Muscle layer of duodenum (tissue), 2 donors: Measurements from ENCODE around the gene RNF144B.
A peak's percentile ranks its signal among the peaks of the same experiment; 100 is the strongest.

Experiments
- H3K27ac ChIP-seq: one replicate; pipeline ENCODE4 v1.7.0; 2013; ENCODE audit warnings: mild to moderate bottlenecking, low read length
- H3K27me3 ChIP-seq: one replicate; pipeline ENCODE4 v1.7.0; 2013; ENCODE audit warnings: low read depth, mild to moderate bottlenecking, control low read depth, low read length
- H3K36me3 ChIP-seq, 2 donors: one replicate each; pipeline ENCODE4 v1.7.0; 2013; ENCODE audit warnings: low read length in 2 of 2, control low read depth in 1 of 2, mild to moderate bottlenecking in 1 of 2; ENCODE audit not compliant: insufficient read depth in 2 of 2, control insufficient read depth in 1 of 2
- H3K4me1 ChIP-seq, 2 donors: one replicate each; pipeline ENCODE4 v1.7.0; 2013; ENCODE audit warnings: low read length in 2 of 2, mild to moderate bottlenecking in 2 of 2, control low read depth in 1 of 2, moderate library complexity in 1 of 2; ENCODE audit not compliant: insufficient read depth in 2 of 2, control insufficient read depth in 1 of 2
- H3K4me3 ChIP-seq, 2 donors: one replicate each; pipeline ENCODE4 v1.7.0; 2013; ENCODE audit warnings: low read length in 2 of 2, low read depth in 1 of 2, mild to moderate bottlenecking in 1 of 2
- H3K9me3 ChIP-seq, 2 donors: one replicate each; pipeline ENCODE4 v1.7.0; 2013; ENCODE audit warnings: low read length in 2 of 2, control low read depth in 1 of 2, mild to moderate bottlenecking in 1 of 2; ENCODE audit not compliant: control insufficient read depth in 1 of 2
- donor health status: healthy.

RNF144B gene

DNA sequence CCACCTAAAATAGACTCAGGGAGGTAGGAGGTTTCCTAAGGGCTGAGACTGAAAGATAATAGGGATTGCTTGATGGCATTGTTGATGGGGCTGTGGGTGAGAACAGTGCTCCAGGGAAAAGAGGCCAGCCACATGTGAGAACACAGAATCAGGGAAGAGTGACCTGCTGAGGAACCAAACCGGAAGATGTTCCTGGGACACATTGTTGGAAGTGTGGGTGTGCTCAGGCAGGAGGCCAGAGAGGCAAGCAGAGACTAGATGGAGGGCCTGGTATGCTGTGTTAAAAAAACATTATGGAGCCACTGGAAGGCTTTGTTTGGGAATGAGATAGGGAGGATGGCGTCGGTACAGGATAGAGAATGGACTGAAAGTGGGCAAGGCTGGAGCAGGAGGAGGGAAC, 23.3 kb downstream of the RNF144B start:
- Histone ChIP-seq H3K27ac (no peak overlapping the region), H3K4me1 (peaks cover 0 to 4% of the 10 kb centered on the region in 2 donors), H3K4me3 (no peak overlapping the region), H3K27me3 (no peaks in the 10 kb centered on the region), H3K9me3 (no peaks in the 10 kb centered on the region), H3K36me3 (no peaks in the 10 kb centered on the region)

- Histone ChIP-seq H3K27ac (no peak overlapping the region), H3K4me1 (peaks cover 0 to 4% of the 10 kb centered on the region in 2 donors), H3K4me3 (no peak overlapping the region), H3K9me3 (no peaks in the 10 kb centered on the region), H3K36me3 (no peaks in the 10 kb centered on the region), H3K27me3 (no peaks in the 10 kb centered on the region)
These were observed 24.9 kb downstream of the RNF144B start for GRCh38 chr6:18412068-18412467.

DNA sequence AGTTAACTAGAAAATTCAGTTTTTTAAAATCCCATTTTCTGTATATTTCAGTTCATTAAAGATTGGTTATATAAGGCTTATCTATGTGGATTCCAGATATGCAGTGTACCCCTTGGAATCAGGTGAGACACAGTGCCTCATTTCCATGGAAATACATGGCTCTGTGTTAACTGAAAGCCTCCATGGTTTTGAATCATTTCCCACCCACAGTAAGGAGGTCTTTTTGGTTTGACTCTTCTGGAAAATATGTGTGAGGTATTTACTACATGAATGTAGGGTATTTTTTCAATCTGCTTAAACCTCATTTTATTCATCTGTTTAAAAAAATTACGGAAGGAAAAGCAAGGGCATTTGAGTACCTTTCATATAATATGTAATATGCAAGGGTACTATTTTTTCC, 25.5 kb downstream of the RNF144B start:
- Histone ChIP-seq H3K4me3 (no peak overlapping the region), H3K4me1 (peaks cover 0 to 4% of the 10 kb centered on the region in 2 donors), H3K9me3 (no peaks in the 10 kb centered on the region), H3K36me3 (no peaks in the 10 kb centered on the region), H3K27ac (no peak overlapping the region), H3K27me3 (no peaks in the 10 kb centered on the region)

- no peaks in the 10 kb centered on the region for H3K27me3 ChIP-seq
- H3K27ac ChIP-seq: no peak overlapping the region
- peaks cover 0 to 4% of the 10 kb centered on the region in 2 donors for H3K4me1 ChIP-seq
- H3K36me3 ChIP-seq: no peaks in the 10 kb centered on the region
- H3K9me3 ChIP-seq: no peaks in the 10 kb centered on the region
- no peak overlapping the region for H3K4me3 ChIP-seq
These were observed 26.2 kb downstream of the RNF144B start for GRCh38 chr6:18413381-18413780.

DNA sequence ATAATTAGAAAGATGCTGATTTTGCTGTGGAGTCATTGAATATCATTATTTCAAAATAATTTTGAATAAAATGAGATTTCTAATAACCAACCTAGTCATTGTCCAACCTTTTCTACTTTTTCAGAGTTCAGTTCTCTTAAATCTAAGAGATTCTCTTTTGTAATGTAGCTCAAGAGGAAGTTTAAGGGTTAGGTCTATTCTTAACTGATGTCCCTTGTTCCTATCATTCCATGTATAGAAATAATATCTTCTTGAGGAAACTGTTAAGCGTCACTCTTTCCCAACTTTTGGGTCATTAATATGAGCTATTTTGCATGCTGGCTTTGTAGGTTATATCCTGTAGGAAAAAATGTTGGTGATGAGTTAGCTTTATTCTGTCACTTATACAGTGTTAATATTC, 27.0 kb downstream of the RNF144B start:
- H3K27me3 ChIP-seq: no peaks in the 10 kb centered on the region
- H3K4me3 ChIP-seq: no peak overlapping the region
- H3K27ac ChIP-seq: no peak overlapping the region
- H3K4me1 ChIP-seq: peaks cover 0 to 4% of the 10 kb centered on the region in 2 donors
- H3K36me3 ChIP-seq: no peaks in the 10 kb centered on the region
- no peaks in the 10 kb centered on the region for H3K9me3 ChIP-seq

DNA sequence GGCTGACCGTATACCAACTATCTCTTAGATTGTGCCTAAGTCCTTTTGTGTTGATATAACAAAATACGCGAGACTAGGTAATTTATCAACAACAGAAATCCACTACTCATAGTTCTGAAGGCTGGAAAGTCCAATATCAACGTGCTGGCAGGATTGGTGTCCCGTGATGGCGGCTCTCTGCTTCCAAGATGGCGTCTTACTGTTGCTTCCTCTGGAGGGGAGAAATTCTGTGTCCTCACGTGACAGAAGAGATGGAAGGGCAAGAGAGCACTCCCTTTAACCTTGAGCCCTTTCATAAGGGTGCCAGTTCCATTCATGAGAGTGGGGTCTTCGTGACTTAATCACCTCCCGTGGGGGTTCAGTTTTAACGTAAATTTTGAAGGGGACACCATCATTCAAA, 28.1 kb downstream of the RNF144B start:
- Histone ChIP-seq H3K36me3 (no peaks in the 10 kb centered on the region), H3K4me3 (no peak overlapping the region), H3K4me1 (peaks cover 0 to 4% of the 10 kb centered on the region in 2 donors), H3K27ac (peak overlapping the region; percentile 10), H3K9me3 (no peaks in the 10 kb centered on the region), H3K27me3 (no peaks in the 10 kb centered on the region)

- Histone ChIP-seq H3K9me3 (no peaks in the 10 kb centered on the region), H3K27me3 (no peaks in the 10 kb centered on the region), H3K4me3 (no peak overlapping the region), H3K4me1 (peaks cover 0 to 4% of the 10 kb centered on the region in 2 donors), H3K27ac (peak overlapping the region; percentile 10), H3K36me3 (no peaks in the 10 kb centered on the region)
These were observed 28.7 kb downstream of the RNF144B start for GRCh38 chr6:18415671-18416340.

DNA sequence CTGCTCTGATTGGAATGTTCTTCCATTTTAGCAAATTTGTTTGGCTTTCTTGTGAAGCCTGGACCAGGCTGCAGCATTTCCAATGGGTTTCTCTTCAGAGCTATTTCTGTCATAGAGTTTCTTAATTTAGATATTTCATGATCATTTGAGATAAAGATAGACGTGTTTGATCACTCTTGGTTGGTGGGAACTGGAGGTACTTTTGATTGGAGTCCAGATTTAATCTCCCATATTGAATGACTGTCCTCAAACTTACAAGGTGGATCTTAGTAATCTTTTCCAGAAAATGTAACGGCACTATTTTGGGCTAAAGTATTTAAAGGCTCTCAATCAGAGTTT, 29.2 kb downstream of the RNF144B start:
- Histone ChIP-seq H3K4me3 (no peak overlapping the region), H3K27me3 (no peaks in the 10 kb centered on the region), H3K36me3 (no peaks in the 10 kb centered on the region), H3K4me1 (peaks cover 0 to 4% of the 10 kb centered on the region in 2 donors), H3K9me3 (no peaks in the 10 kb centered on the region), H3K27ac (peak overlapping the region; percentile 10)

DNA sequence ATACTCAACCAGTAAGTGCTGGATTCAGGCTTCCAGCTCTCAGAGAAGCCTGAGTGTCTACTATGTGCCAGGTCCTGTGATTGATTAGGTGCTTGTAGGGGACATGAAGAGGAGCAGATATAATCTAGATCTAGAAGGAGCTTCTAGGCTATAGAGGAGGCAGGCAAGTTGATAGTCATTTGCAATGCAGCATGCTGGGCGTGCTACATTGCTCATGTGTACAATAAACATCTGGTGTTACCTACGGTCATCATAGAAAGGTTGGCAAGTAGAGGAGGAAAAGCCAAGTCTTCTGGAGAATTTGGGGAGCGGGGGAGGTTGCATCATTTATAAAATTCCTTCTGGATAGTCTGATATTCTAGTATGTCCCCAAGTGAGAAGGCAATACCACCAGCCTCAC, 33.2 kb downstream of the RNF144B start:
- Histone ChIP-seq H3K36me3 (no peaks in the 10 kb centered on the region), H3K4me3 (no peak overlapping the region), H3K27ac (no peak overlapping the region), H3K9me3 (no peaks in the 10 kb centered on the region), H3K4me1 (peaks cover 0 to under 1% of the 10 kb centered on the region in 2 donors), H3K27me3 (no peaks in the 10 kb centered on the region)

DNA sequence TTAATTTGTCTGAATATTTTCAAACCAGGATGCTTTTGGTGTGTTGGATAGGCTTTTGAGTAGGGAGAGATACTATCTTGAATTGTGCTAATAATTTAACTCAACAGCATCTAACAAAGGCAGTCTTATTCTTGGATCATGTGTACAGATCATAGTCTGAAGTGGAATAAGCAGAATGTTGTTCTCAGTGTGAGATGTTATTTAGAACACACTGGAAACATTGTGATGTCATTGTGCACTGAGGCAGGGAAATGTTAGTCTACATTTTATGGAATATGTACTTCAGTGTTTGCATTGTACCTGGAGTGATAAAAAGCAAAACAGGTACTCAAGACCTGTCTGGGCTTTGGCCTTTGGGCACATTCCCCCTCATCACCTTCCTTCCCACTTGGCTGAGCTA, 35.0 kb downstream of the RNF144B start:
- no peak overlapping the region for H3K27ac ChIP-seq
- no peaks in the 10 kb centered on the region for H3K4me1 ChIP-seq
- H3K36me3 ChIP-seq: no peaks in the 10 kb centered on the region
- no peaks in the 10 kb centered on the region for H3K27me3 ChIP-seq
- no peak overlapping the region for H3K4me3 ChIP-seq
- no peaks in the 10 kb centered on the region for H3K9me3 ChIP-seq

- H3K27me3 ChIP-seq: no peaks in the 10 kb centered on the region
- H3K4me1 ChIP-seq: no peaks in the 10 kb centered on the region
- H3K4me3 ChIP-seq: no peak overlapping the region
- no peaks in the 10 kb centered on the region for H3K9me3 ChIP-seq
- no peak overlapping the region for H3K27ac ChIP-seq
- H3K36me3 ChIP-seq: no peaks in the 10 kb centered on the region
These were observed 36.3 kb downstream of the RNF144B start for GRCh38 chr6:18423426-18423825.

- Histone ChIP-seq H3K4me1 (no peaks in the 10 kb centered on the region), H3K9me3 (no peaks in the 10 kb centered on the region), H3K4me3 (no peak overlapping the region), H3K27me3 (no peaks in the 10 kb centered on the region), H3K27ac (no peak overlapping the region), H3K36me3 (no peaks in the 10 kb centered on the region)
These were observed 37.1 kb downstream of the RNF144B start for GRCh38 chr6:18424201-18424600.
